ENCODE measurements around the gene UGT1A3.

Gene UGT1A3

DNA sequence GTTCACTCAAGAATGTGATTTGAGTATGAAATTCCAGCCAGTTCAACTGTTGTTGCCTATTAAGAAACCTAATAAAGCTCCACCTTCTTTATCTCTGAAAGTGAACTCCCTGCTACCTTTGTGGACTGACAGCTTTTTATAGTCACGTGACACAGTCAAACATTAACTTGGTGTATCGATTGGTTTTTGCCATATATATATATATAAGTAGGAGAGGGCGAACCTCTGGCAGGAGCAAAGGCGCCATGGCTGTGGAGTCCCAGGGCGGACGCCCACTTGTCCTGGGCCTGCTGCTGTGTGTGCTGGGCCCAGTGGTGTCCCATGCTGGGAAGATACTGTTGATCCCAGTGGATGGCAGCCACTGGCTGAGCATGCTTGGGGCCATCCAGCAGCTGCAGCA is 31.2 kb downstream of the UGT1A3 start, which contains the start of gene UGT1A1:
Gene UGT1A1, plus strand, starts transcription at position 228 of the 400 bp plus-strand sequence. Its CDS starts 18 bp downstream, at position 246.
- DNase-seq: no peak

DNA sequence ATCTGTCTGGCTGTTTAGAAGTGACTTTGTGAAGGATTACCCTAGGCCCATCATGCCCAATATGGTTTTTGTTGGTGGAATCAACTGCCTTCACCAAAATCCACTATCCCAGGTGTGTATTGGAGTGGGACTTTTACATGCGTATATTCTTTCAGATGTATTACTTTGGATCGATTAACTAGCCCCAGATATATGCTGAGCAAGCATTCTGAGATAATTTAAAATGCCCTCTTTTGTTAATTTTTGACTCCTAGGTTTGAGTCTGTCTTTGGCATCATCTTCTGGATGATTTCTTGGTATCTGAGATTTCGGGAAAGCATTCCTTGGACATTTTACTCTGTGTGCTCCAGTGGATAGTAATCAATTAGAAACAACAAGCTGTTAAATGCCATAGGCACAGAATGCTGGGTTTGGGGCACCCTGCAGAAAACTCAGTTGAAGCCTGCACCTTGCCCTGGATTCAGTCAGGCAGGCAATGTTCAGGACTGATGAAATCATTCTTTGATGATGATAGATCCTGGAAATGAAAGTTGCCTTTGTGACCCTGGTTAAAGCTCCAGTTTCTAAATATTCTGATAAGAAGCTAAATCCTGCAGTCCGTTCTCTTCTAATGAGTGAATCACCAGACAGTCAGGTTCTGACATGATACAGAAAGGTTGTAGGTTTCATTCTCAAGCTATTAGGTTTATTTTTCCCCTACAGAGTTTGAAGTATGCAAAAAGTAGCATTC is 32.4 kb downstream of the UGT1A3 start:
- DNase-seq: no peak

DNA sequence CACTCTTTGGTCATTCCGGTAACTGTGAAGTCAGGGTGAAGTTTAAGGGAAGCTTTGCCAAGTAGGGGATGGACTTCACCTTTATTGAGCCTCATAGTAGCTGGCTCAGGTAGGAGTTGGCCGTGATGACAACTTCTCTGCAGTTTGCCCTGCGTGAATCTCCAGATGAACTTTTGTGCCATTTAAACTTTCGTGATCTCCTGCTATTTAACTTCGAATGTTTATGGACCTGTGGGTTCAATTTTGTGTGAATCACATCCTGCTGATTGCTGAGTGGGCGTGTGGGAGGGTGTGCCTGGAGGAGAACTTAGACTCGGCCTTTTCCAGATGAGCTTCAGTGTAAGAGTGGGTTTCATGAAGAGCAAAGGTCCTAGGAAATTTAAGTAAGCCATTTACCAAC is 35.4 kb downstream of the UGT1A3 start:
- no peak for DNase-seq

DNA sequence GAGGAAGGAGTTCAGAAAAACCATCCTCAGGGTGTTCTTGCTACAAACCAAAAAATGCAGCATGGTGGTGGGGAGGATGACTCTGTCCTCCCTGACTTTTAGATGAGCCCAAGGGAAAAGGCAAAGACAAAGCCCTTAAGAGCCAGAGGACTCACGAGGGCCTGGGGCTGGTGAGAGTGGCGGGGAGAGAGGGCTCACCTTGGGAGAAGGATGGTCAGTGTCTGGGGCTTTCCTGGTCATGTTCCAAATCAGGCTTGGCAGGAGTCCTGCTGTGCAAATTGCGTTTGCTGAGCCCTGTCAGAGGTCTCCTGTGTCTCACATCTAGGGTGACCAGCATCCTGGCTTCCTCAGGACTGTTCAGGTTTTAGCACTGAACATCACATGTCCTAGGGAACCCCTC is 35.9 kb downstream of the UGT1A3 start:
- DNase-seq: no peak

DNA sequence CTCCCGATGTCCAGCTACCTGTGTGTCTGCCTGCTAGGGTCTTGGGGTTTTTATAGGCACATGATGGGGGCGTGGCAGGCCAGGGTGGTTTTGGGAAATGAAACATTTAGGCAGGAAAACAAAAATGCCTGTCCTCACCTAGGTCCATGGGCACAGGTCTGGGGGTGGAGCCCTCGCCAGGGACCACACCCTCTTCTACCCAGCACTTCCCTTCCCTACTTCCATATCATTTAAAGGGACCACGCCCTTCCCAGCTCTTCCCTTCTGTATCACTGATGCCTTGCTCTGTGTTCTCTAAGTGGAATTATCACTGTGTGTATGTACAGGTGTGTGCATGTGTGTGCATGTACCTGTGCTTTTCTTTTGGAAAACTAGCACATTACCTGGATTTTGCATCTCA is 37.6 kb downstream of the UGT1A3 start:
- DNase-seq: no peak

DNA sequence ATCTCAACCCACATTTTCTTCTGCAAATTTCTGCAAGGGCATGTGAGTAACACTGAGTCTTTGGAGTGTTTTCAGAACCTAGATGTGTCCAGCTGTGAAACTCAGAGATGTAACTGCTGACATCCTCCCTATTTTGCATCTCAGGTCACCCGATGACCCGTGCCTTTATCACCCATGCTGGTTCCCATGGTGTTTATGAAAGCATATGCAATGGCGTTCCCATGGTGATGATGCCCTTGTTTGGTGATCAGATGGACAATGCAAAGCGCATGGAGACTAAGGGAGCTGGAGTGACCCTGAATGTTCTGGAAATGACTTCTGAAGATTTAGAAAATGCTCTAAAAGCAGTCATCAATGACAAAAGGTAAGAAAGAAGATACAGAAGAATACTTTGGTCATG is 39.2 kb downstream of the UGT1A3 start:
- no peak for DNase-seq

DNA sequence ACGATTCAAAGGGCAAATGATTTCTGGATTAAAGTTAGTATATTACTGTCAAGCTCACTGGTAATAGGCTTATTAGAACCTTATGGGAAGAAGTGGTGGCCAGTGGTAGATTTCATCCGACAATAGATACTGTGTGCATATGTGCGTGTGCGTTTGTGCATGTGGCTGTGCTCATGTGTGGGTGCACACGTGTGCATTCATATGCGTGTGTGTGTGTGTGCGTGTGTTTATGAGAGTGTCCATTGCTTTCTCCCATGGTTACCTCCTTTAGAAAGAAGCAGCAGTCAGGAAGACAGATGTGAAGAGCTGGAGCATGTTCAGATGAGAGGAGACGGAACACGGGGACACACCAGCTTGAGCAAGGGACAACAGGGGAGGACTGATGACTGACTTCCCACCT is 40.4 kb downstream of the UGT1A3 start:
- no peak for DNase-seq

DNA sequence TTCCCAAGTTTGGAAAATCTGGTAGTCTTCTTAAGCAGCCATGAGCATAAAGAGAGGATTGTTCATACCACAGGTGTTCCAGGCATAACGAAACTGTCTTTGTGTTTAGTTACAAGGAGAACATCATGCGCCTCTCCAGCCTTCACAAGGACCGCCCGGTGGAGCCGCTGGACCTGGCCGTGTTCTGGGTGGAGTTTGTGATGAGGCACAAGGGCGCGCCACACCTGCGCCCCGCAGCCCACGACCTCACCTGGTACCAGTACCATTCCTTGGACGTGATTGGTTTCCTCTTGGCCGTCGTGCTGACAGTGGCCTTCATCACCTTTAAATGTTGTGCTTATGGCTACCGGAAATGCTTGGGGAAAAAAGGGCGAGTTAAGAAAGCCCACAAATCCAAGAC is 43.3 kb downstream of the UGT1A3 start:
- no peak for DNase-seq

DNA sequence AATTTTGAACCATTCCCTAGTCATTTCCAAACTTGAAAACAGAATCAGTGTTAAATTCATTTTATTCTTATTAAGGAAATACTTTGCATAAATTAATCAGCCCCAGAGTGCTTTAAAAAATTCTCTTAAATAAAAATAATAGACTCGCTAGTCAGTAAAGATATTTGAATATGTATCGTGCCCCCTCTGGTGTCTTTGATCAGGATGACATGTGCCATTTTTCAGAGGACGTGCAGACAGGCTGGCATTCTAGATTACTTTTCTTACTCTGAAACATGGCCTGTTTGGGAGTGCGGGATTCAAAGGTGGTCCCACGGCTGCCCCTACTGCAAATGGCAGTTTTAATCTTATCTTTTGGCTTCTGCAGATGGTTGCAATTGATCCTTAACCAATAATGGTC is 43.7 kb downstream of the UGT1A3 start:
- DNase-seq: no peak

DNA sequence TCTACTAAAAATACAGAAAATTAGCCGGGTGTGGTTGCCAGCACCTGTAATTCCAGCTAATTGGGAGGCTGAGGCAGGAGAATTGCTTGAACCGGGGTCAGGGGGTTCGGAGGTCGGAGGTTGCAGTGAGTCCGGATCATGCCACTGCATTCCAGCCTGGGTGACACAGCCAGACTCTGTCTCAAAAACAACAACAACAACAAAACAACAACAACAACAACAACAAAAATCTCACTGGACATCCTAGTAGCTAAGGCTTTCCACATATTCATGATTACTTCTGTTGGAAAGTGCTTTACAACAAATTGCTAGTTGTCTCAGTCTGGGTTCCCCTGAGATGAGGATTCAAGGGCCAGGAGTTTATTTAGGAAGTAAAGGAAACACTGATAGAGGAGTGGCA is 45.0 kb downstream of the UGT1A3 start:
- DNase-seq: no peak

DNA sequence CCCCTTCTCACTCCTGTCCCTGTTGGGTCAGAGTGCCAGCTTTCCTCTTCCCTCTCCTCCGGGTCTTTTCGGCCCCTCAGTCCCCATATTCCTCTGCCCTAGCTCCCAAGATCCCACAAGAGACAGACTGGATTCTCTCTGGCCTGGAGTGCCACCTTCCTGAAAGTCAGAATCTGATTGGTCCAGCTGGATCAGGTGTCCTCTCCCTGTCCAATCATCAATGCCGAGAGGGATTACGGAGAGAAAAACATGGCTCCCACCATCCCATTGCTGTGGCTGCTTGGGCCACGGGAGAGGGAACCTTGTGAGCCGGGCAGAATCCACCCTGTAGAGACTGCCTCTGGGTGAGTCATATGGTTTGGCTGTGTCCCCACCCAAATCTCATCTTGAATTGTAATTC is 46.6 kb downstream of the UGT1A3 start:
- DNase-seq: no peak

DNA sequence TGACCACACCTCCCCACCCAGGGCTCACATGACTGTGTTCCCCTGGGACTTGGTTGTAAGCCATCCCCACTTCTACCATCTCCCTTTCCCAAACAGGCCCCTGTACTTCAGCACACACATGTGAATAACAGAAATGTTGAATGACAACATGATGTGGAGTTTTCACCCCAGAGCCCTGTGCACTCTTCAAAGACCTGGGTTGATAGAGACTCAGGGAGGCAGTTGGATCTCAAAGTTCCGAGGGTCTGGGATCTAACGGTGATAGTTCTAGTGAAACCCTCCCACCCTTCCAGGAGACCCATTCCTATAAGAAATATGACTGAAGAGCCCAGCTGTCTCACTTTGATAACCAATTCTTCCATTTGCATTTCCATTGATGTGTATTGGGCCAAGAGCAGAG is 49.2 kb downstream of the UGT1A3 start, which contains the start of gene MROH2A:
Gene MROH2A, plus strand, starts transcription at position 301 of the 400 bp plus-strand sequence. CDS start 1,029 bp downstream, outside the sequence.
- no peak for DNase-seq

DNA sequence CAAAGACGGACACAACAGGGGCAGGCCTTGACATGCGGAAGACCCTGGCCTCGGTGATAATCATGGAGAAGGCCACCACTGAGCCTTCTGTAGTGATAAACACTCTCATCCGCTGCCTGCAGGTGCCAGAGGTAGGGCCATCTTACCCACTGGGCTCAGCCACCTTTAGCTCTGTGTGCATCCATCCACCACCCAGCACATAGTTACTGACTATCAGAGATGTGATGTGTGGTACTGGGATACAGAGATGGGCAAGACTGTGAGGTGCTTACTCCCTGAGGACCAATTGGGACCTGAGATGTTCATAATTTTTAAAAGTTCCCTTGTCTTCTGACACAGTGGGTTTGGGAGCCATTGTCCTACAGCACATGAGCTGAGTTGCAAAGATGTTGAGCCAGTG is 50.9 kb downstream of the UGT1A3 start:
- no peak for DNase-seq

DNA sequence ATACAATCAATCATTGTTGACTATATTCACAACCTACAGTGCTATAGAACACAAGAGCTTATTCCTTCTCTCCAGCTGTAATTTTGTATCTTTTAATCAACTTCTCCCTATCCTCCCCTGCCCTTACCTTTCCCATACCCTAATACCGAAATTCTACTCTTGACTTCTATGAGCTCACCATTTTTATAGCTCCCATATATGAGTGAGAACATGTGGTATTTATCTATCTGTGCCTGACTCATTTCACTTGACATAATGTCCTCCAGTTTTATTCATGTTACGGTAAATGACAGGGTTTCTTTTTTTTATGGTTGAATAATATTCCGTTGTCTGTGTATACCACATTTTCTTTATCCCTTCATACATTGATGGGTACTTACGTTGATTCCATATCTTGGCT is 51.9 kb downstream of the UGT1A3 start:
- no peak for DNase-seq

DNA sequence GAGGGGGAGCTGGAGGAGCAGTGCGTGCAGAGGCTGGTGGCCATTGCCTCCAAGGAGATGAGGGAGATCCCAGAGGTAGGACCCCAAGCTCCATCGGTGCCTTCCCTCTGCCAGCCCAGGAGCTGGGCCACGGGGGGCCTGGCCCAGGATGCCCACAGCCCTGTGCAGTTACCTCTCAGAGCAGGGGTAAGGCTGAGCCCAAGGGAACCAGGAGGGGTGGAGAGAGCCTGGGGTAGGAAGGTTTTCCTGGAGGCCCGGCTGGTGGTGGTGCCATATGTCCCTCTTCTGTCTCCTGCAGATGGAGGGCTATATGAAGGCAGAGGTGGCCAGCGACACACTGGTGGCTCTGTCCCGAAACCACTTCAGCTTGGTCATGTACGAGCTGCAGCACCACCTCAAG is 60.7 kb downstream of the UGT1A3 start:
- no peak for DNase-seq

DNA sequence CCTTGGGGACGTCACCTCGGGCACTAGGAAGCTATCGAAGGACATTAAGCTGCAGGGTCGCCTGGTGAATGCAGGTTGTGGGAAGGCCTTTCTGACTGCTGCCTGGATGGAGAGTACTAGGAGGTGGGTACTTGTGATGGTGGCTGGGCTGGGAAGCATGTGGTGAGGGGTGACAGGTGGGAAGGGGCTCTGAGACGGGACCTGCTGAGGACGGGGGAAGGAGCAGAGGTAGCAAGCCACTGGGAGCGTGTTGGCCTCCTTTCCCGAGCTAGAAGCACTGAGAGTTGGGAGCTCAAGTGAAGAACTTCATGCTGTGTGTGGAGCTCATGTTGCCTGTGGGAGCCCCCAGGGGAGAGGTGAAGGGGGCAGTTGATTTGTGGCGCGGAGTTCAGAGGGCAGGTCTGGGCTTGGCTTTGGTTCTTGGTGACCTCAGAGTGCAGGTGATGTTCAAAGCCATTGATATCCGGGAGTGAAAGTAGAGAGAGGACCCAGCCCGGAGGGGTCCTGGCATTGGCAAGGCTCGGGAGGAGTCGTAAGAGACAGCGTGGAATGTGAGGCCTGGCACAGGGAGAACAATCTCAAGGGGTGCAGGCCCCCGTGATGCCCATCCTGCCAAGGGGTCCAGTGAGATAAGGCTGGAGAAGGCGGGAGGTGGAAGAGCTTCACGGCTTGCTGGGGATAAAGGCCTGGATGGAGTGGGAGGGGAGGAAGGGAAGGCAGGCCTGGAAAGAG is 62.5 kb downstream of the UGT1A3 start:
- no peak for DNase-seq

DNA sequence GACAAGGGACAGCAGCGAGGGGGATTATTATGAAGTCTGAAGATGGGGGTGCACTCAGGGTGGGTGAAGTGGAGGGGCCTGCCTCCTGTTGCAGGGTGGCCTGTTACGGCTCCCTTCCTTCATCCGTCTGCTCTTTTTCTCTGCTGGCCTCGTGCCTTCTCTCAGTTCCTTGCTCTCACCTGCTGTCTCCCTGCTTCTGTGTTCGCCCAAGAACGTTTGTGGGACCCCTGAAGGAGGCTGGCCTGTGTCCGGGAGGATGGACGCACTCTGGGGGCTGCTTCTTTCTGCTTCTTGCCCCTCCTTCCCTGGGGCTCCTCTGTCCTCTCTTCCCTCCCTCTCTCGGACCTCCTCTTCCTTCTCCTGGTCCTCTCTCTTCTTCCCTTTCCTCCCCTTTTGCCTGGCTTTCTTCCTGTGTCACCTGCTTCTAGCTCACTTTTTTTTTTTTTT is 63.1 kb downstream of the UGT1A3 start:
- no peak for DNase-seq

DNA sequence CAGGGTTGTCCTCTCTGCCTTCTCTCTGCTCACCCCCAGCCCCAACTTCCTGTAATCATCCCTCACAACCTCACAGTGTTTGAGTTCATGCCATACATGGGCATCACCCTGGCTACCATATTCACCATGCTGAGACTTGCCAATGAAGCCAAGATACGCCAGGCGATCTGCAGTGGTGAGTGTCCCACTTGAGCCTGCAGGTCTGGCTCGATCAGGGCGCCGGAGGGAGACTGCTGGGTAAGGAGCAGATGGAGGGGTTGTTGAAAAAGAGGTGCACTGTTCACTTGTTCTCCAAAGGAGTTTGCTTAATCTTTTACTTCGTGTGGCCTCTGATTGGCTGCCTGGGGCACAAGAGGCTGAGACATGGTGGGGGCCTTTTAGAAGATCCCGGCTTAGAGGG is 63.9 kb downstream of the UGT1A3 start:
- DNase-seq: no peak

DNA sequence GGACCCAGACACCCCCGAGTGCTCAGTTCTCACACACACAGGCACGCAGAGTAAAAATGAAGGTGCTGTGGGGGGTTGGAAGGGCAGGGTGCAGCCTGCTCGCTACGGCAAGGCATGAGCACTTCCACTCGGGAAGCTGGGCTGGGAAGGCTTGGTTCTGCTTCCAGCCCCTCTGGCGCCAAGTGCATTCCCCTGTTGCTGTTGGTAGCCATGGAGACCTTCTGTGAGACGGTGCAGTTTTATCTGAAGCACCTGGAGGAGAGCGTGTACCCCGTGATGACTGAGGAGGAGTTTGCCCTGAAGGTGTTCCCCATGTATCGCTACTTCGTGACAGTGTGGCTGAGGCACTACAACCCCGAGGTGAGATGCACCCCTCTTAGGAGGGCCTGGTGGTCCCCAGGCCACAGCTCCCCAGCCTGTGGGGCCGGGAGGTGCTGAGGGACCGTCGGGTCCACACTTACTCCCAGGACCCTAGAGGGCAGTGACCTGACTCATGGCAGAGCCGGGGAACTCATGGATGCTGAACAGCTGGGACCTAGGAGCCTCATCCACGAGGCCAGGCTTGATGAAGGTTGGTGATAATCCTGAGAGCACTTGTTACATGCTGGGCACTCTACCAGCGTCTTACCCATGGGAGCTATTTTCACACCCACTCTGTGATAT is 64.8 kb downstream of the UGT1A3 start:
- DNase-seq: no peak

DNA sequence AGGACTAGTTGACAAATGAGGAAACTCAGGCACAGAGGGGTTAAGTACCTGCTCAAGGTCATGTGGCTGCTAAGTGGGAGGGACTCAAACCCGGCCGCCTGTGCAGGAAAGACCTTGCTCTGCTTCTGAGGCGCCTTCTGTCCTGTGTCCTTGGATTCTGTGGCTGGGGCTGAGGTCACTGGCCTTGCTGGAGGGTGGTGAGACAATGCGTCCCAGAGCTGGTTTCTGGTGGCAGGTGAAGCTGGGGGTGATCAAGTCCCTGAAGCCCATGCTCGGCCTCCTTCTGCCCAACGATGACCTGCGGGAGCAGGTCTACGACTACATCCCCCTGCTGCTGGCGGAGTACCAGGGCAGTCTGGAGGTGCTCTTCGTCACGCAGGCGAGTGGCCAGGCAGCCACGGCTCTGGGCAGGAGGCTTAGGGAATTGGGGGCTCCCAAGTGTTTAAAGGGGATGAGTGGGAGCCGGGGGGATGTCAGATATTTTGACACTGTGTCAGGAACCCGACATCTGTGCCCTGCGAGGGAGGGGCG is 65.4 kb downstream of the UGT1A3 start:
- no peak for DNase-seq

DNA sequence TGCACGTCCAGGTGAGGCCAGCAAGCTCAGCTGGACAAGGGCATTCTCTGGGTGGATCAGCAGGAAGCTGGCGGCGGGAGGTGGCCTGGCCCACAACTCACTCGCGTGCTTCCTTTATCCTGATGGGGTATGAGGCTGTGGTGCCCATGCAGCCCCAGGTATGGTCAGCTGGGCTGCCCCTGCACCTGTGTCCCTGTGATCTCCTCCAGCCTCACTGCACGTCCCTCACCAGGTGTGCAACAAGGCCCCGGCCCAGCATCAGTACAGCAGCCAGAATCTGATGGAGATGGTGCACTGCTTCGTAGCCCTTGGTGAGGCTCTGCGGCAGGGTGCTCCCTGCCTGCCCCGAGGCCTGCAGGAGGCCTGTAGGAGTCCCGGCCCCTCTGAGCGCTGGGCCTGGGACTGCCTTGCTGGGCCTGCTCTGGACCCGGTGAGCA is 66.9 kb downstream of the UGT1A3 start:
- no peak for DNase-seq

DNA sequence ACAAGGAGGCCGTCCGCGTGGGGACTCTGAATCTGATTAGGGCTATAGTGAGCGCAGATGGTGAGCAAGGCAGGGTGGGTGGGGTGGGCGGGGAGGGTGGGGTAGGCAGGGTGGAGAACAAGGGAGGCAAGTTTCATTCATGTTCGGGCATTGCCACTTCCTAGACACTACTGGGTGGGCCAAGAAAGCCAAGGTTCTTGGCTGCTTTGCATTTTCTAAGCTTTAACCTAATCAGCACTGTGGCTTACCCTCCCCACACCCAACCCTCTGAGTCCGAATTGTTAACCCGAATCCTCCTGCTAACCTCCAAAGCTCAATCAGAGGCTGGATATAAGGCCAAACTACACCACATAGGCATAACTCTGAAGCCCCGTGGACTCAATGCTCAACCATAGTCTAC is 67.4 kb downstream of the UGT1A3 start:
- DNase-seq: no peak

DNA sequence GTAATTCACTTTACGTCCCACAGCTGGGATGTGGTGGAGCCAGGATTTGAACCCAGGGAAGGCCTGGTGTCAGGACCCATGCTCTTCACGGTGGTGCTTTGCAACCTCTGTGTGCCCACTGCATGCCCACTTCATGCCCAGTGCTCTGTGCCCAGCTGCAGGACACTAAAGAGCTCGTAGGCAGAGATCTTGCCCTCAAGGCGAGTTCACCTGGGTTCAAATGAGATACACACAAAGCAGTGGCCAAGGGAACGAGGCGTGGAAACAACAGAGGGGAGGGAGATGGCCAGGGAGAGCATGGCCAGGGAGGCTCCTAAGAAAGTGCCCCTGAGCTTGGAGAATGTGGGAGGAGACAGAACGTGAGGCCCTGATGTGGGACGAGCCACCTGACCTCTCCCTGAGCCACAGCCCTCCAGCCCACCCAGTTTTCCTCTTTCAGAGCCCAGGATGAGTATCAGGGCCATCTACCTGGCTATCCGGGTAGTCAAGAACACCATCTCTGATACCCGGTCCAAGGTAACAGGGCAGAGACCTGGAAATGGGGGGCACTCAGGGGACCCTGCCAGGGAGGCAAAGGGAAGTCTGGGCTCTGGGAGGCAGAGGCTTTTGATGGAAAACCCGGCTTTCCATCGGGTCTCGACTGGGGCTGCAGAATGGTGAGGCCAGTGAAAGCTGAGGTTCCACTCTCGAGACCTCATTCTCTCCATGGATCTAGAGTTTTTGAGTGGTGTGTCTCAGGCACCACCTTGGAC is 69.7 kb downstream of the UGT1A3 start:
- DNase-seq: no peak
